NCI-H2107 treated with DMSO at 0.1 percent for 48 hours (cell line): ENCODE measurements around the gene CACNA1G.

Experiments used
- DNase-seq: peaks from one replicate; lab custom pipeline; 2025; ENCODE audit not compliant: unreplicated experiment; lab: John Stamatoyannopoulos, UW

The CACNA1G gene

DNA sequence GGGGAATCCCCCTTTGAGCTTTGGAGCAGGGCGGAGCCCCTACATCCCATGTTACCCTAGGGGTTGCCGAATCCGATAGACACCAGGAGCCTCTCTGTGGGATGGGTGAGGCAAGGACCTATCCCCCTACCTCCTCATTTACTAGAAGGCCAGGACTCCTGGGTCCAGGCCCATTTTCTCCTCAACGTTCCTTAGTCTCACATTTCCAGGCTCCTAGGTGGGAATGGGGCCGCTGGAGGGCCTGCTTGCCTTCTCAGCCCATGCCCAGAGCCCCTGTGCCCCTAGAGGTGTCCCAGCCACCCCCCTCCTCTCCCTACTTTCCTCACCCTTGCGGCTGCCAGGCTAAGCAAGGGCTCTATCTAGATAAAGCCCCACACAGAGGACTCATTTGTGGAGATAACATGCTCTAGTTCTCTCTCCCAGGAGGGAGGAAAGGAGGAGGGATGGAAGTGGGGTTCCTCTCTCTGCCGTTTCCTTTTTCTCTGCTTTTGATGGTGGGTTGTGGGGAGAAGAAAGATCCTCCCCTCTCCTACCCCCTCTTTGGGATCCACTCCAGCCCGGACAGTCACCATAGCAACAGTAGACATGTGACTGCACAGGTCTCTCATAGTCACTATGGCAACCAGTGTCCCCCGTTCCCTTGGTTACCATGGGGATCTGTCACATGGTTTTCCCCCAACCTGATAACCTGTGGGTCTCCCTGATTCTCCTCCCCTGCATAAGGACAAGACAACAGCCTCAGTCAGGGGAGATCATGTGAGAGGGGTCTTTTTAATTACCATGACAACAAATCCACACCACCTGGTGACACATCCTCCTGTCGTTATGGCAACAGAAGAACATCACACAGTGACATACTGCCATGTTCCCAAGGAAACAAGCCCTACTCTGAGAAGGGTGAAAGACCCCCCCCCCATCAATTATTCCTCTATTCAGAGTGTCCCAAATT lies 5.2 kb downstream of the CACNA1G start:
- DNase-seq = no peak

DNA sequence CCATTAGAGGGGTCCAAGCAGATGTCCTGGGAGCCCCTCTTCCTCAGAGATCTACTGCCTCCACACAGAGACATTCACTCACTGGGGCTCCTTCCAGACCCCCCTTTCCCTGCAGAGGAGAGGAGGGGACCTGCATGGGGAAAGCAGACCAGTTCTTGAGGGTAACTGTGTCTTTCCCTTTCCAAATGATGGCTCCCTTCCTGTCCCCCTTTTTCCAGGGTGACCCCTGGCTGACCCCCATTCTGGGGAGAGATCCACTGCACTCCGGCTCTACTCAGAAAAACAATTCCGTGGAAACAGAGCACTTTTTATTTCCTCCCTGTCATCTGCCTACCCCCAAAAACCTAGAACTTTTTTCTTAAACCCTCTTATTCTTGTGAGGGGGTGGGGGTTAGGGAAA lies 6.4 kb downstream of the CACNA1G start:
- no peak for DNase-seq

DNA sequence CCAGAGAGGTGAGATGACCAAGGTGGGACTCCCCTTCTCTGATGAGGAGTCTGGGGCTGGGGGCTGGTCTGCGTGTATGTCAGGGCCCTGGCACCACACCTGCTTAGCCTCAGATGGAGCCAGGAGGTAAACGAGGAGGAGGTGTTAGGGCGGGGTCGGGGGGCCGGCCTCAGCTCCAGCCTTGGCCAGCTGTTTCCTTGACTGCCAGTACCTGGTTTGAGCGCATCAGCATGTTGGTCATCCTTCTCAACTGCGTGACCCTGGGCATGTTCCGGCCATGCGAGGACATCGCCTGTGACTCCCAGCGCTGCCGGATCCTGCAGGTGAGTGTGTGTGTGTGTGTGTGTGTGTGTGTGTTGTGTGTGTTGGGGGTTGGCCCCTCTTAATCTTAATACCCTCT lies 8.1 kb downstream of the CACNA1G start:
- DNase-seq = no peak

DNA sequence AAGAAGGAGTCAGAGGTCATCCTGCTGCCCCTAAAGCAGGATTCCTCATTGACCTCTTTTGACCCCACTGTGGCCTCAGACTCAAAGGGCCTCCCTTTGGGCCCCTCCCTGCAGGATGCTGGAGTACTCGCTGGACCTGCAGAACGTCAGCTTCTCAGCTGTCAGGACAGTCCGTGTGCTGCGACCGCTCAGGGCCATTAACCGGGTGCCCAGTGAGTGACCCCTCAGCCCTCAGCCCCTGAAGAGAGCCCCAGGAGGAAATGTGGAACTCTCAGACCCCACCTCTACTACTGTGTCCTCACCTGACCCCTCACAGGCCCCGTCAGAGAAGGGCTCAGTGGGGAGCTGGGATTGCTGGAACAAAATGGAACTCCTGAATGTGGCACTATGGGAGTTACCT lies 9.1 kb downstream of the CACNA1G start:
- DNase-seq = no peak

DNA sequence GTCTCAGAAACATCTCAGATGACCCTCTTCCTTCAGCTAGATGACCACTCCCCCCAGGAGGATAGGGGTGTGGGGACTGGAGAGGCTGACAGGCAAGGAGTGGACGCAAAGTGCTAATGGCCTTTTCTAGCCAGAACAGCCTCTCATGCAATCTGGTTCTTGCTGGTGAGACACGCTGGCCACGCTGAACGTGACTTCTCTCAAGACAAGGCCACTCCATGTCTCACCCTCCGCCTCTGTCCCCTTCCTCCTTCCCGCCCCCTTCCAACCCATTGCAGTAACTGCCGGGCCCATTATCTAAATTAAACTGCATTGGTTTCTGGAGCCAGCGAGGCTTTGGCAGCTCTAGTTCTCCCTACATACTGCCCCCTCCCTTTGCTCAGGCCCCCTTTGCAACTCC lies 9.5 kb downstream of the CACNA1G start:
- no peak for DNase-seq

DNA sequence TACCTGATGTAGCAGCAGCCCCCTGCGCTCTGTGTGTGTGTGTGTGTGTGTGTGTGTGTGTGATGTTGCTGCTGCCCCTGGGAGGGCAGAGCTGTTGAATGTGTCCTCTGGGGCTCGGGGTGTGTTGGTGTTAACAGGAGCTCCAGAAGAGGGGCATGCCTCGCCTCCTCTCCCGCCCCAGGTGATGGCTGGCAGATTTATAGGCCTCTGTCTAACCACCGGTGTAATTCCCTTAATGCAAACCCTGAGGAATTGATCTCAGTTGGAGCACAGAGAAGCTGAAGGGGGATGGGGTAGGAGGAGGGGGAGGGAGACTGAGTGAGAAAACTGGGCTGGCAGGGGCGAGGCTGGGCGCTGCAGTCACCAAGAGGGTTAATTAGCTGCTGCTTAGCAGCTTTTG lies 10.0 kb downstream of the CACNA1G start:
- DNase-seq = no peak

DNA sequence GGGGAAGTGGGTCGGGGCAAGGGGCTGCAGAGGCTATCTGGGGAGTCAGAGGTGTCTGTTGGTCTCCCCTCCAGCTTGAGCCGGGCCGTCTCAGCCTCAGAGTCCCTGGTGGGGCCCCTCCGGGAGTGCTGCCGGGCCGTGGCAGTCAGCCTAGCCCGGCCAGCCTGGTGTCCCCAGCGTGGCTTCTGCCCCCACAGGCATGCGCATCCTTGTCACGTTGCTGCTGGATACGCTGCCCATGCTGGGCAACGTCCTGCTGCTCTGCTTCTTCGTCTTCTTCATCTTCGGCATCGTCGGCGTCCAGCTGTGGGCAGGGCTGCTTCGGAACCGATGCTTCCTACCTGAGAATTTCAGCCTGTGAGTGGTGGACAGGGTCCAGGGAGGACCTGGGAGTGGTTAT lies 11.2 kb downstream of the CACNA1G start:
- no peak for DNase-seq

DNA sequence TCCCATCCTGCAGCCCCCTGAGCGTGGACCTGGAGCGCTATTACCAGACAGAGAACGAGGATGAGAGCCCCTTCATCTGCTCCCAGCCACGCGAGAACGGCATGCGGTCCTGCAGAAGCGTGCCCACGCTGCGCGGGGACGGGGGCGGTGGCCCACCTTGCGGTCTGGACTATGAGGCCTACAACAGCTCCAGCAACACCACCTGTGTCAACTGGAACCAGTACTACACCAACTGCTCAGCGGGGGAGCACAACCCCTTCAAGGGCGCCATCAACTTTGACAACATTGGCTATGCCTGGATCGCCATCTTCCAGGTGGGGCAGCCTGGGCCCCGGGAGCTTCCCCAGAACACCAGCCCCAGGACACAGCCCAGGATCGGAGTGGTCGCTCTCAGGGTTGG lies 12.0 kb downstream of the CACNA1G start:
- DNase-seq = no peak

DNA sequence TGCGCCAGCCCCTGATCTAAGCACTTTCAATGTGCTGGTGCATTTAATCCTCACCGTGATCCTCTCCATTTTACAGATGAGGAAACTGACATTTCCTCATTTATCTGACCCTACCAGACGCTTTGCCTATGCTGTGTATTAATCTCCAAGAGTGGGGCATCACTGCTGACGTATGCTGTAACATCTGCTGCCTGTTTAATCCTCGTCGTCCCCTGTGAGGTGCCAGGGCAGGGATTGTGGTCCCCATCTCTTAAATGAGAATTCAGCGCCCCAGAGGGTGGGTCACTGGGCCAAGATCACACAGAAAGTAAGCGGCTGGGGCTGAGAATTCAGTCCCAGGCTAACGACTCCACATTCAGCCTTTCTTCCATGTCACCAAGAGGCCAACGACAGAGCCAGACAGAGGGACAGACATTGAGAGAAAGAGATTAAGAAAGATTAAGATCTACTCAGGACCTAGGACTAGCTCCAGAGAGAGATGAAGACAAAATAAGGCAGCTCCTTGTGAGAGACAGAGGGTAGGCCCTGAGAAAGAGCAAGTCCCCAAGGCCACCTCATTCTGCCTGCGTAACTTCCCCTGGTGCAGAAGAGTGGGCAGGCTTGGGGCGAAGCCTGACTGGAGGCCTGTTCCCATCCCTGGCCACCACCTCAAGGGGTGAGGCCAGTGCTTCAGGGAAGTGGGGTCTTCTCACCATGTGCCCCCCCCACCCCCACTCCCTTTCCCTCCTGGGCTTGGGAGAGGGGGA lies 13.5 kb downstream of the CACNA1G start:
- no peak for DNase-seq

DNA sequence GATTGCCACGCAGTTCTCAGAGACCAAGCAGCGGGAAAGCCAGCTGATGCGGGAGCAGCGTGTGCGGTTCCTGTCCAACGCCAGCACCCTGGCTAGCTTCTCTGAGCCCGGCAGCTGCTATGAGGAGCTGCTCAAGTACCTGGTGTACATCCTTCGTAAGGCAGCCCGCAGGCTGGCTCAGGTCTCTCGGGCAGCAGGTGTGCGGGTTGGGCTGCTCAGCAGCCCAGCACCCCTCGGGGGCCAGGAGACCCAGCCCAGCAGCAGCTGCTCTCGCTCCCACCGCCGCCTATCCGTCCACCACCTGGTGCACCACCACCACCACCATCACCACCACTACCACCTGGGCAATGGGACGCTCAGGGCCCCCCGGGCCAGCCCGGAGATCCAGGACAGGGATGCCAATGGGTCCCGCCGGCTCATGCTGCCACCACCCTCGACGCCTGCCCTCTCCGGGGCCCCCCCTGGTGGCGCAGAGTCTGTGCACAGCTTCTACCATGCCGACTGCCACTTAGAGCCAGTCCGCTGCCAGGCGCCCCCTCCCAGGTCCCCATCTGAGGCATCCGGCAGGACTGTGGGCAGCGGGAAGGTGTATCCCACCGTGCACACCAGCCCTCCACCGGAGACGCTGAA lies 15.2 kb downstream of the CACNA1G start:
- peak; percentile 24 for DNase-seq

DNA sequence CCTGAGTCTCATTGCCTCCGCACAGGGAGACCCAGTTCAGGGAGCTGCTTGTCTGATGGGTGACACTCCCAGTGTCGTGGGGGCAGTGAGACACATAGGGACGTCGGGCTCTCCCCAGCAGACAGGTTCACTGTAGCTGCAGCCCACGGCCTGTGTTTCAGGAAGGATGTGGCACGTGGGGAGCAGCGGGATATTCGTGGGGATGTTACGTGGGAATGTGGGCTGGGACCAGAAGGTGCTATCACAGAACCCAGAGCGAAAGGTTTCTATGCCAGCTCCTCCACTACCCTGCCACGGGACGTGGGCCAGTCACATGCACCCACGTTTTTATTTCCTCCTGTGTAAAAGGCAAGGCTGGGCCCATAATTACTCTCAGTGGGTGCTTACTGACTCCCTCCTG lies 16.3 kb downstream of the CACNA1G start:
- DNase-seq = no peak

DNA sequence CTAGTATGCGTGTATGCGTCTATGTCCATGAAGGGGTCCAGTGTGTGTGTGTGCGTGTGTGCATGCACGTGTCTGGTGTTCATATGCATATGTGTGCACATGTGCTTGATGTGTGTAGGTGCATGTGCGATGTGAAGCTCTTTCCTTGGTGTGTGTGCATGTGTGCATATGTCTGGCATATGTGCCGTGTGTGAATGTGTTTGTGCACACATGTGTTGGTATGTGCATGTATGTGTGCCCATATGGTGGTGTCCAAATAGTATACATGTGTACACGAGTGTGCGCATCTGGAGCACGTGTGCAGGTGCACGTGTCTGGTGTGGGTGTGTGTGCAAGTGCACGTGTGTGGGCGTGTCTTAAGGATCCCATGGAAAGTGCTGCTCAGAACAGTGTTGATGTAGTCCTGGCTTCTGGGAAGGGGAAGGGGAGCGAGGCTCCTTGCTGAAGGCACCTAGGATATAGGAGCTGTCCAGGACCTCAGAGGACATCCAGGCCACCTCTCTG lies 17.0 kb downstream of the CACNA1G start:
- no peak for DNase-seq

DNA sequence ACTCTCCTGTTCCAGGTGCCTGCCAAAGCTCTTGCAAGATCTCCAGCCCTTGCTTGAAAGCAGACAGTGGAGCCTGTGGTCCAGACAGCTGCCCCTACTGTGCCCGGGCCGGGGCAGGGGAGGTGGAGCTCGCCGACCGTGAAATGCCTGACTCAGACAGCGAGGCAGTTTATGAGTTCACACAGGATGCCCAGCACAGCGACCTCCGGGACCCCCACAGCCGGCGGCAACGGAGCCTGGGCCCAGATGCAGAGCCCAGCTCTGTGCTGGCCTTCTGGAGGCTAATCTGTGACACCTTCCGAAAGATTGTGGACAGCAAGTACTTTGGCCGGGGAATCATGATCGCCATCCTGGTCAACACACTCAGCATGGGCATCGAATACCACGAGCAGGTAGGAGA lies 17.7 kb downstream of the CACNA1G start:
- DNase-seq = no peak

DNA sequence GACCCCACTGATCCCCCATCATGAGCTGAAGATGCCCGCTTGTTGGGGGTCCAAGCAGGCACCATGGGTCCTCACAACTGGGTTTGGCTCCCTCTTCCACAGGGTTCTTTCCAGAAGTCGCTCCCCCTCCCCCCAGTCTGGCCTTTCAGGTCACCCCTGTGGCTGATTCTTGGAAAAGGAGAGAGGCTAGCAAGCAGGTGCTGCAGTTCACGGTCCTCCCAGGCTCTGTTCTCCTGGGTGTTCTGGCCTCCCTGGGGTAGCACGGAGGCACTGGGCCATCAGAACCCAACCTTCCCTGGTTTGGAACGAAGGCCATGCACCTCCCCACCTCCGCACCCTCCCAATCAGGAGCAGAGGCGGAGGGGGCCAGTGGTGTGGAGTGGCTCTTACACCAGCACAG lies 18.9 kb downstream of the CACNA1G start:
- DNase-seq = no peak

DNA sequence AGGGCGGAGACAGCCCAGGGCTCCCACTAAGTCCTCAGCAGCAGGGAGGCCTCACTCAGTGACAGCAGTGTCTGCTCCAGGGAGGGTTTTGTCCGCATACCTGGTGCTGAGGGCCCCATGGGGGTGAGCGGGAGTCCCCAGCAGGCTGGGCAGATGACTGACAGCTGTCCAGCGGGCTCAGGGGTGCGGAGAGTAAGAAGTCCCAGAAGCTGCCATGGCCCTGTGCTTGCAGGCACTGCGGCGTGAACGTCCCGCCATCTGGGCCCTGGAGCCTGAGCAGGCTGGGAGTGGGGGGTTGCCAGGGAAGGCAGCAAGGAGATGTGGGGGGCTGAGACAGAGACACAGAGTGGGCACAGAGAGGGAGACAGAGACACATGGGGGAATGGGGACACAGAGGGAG lies 20.1 kb downstream of the CACNA1G start:
- no peak for DNase-seq

DNA sequence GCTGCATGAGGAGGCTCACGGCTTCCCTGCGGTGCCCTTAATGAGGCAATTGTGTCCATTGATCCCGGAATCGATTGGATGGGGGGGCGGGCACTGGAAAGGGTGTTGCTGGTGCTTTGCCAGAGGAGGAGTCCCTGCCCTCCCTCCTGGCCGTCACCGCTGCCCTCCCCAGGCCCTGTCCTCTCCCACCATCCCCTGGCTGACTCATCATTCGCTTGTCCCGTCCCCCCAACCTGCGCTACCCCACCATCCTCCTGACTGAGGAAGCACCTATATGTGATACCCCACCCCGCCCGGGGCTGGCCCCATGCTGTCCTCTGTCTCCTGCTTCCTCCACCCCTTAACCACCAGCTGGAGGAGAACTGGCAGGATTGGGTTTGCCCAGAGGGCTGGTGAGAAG lies 20.8 kb downstream of the CACNA1G start:
- DNase-seq = no peak

DNA sequence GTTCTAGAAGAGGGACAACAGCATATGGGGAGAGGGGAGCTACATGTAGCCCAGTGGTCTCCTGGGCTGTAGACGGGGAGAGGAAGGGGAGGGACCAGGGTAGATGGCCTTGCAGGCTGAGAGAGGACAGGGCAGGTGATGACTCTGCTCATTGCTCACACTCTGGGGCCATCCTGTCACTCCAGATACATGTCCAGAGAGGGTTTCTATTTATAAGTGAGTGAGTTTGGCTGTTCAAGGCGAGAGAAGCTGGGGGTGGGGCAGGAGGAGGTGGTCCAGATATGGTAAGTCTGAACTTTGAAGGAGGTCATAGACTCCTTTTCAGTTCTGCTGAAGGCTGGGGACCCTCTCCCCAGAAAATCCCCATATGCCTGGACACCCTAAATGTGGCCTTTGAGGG lies 22.2 kb downstream of the CACNA1G start:
- no peak for DNase-seq

DNA sequence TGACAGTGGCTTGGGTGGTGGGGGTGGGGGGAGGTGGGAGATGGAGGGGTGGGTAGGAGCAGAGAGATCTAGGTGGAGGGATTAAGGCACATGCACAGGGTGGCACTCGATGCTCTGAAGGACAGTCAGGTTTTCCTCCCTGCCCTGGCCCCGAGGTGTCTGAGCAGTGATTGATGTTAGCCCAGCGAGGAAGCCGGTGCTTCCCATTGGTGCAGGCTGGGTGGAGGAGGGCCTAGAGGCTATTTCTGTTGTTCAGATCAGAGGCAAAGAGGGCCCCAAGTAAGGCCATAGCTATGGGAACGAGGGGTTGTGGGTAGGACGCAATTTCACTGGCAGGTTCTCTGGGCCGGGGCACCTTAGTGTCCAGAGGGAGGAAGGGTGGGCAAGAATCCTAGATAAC lies 23.1 kb downstream of the CACNA1G start:
- no peak for DNase-seq

DNA sequence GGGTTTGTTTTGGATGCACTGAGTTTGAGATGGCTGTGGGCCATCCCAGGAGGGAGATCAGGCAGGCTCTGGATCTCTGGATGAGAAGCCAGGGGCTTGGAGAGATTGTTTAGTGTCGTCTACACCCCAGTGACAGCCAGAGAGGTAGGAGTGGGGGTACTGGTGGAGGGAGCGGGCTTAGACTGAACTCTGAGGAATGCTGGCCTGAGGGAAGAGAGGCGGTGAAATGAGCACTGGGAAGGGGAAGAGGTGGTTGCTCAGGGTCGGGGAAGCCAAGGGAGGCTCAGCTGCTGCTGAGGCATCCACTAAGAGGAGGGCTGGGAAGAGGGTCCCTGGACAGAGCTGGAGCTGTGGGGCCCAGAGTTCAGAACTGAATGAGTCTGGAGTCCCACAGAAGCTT lies 23.6 kb downstream of the CACNA1G start:
- DNase-seq = no peak

DNA sequence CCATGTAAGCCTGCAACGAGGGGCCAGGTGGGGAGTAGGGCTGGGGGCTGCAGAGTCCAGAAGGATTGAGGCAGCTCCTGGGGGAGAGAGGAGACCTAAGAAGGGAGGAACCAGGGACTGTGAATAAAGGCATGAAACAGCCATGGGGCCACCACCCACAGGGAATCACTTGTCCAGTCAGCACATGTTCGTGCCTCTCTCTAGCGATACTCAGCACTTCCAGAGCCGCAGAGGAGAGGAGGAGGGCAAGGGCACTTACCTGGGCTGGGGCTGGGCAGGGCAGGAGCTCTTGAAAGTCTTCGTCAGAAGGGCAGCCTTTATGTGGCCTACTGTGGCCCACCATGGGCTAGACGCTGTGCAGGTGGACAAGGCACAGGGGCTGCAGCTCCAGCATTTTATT lies 24.2 kb downstream of the CACNA1G start:
- no peak for DNase-seq

DNA sequence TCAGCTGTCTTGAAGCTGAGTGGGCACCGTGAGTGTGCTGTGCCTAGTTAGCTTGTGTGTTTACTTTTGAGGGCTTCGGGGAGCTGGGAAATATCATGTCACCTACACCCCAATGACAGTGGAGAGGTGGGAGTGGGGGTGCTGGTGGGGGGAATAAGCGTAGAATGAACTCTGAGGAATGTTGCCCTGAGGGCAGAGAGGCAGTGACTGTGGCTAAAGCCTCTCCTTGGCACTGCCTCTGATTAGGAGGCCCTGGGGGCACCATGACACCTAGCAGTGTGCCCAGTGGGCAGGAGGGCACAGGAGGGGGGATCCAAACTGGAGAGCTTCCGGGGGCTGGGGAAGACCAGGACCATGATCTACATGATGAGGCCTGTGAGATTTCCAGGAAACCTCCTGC lies 24.8 kb downstream of the CACNA1G start:
- no peak for DNase-seq

DNA sequence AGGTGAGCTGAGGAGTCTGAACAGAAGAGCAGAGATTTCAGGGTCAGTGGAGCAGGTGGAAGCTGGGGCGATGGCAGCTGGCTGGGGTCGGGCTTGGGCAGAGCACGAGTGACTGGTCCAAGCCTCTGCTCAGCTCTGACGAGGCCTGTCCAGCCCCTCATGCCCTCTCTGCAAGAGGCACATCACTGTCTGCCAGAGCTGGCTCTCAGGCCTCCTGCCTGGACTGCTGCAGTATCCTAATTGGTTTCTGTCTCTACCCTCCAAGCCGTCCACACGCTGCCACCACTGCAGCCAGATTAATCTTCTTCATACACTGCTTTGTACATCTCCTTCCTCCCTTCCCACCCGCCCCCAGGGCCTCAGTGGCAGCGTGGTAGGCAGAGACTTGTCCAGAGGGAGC lies 25.4 kb downstream of the CACNA1G start:
- no peak for DNase-seq
